ENCODE data around the gene HRH4. TPM values are rescaled to one million over a fixed set of nuclear protein-coding genes. Genes with fewer than 3 reads are reported as not detected.
A peak's percentile ranks its signal among the peaks of the same experiment; 100 is the strongest.

The HRH4 gene
- total and polyA plus RNA-seq, 10 of the 15 experiments (the other 5 are each of a cell fraction or from before 2014, with no cell fraction given) = not detected

GRCh38 chr18:24446453-24446852 is 14.0 kb upstream of the HRH4 start (continued):
- peak; percentile 46; the same call in 1 of the 2 replicates for TF ChIP-seq MTA2 (IDR thresholded peaks at IDR 0.05; ENCODE audit: low read depth)
- TF ChIP-seq FOXK2 (IDR thresholded peaks at IDR 0.05) = no peak
- no peak for TF ChIP-seq KAT2A (conservative IDR thresholded peaks at IDR 0.05; ENCODE audit: control insufficient read depth, low read depth, low read length)
- no peak for TF ChIP-seq NRF1 (conservative IDR thresholded peaks at IDR 0.05; ENCODE audit: low read depth, low read length)
- TF ChIP-seq NFIC (IDR thresholded peaks at IDR 0.05; ENCODE audit: low read depth, low read length) = peak; percentile 66
- TF ChIP-seq NFYA (IDR thresholded peaks at IDR 0.05; ENCODE audit: borderline replicate concordance, low read depth, low read length) = no peak

DNA sequence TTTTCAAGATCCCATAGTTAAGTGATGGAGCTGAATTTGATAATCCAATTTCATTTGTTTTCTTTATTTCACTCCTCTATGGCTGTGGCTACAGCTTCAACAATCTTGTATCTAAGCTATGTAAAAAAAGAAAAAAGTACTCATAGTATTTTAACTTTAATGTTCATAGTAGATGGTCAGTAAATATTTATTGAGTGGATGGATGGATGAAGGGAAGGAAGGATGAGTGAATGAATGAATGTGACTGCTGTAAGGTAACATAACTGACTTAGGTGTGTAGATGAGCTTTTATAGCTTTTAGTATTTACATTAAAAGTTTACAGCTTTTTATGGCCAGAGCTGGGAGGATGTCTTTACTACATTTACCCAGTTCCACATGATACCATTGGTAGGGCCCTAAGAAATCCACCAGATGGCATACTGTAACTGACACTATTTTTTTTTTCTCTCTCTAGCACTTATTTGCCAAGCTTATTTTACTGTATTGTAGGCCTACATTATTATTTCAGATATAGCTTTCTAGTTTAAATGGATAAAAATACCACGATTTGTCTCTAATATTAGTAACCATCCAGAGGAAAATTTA is 13.4 kb upstream of the HRH4 start:
- H2AFZ ChIP-seq (ENCODE audit: control insufficient read depth, low read depth, low read length) = no peak overlapping the region
- H3K9me3 ChIP-seq (replicated peaks; ENCODE audit: control insufficient read depth, insufficient read depth, low read length) = no peaks in the 10 kb centered on the region
- FAIRE-seq (no peak), DNase-seq (ENCODE audit: low read depth, low spot score) (no peak), ATAC-seq (peak; percentile 59)
- no peaks in the 10 kb centered on the region for H4K20me1 ChIP-seq (ENCODE audit: control insufficient read depth, insufficient read depth)
- TF ChIP-seq, protein P1, sequence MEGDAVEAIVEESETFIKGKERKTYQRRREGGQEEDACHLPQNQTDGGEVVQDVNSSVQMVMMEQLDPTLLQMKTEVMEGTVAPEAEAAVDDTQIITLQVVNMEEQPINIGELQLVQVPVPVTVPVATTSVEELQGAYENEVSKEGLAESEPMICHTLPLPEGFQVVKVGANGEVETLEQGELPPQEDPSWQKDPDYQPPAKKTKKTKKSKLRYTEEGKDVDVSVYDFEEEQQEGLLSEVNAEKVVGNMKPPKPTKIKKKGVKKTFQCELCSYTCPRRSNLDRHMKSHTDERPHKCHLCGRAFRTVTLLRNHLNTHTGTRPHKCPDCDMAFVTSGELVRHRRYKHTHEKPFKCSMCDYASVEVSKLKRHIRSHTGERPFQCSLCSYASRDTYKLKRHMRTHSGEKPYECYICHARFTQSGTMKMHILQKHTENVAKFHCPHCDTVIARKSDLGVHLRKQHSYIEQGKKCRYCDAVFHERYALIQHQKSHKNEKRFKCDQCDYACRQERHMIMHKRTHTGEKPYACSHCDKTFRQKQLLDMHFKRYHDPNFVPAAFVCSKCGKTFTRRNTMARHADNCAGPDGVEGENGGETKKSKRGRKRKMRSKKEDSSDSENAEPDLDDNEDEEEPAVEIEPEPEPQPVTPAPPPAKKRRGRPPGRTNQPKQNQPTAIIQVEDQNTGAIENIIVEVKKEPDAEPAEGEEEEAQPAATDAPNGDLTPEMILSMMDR (IDR thresholded peaks at IDR 0.05 in 2 of 3, conservative IDR thresholded peaks at IDR 0.05 in 1 of 3; ENCODE audit: control insufficient read depth in 2 of 3, extremely low read depth in 1 of 3, insufficient read depth in 1 of 3, low read depth in 3 of 3, low read length in 3 of 3) = 0 out of 6 replicates have a peak, but pooled peaks of 2 of the 3 experiments have one; percentile 0 to 17
- TF ChIP-seq GATAD2B (conservative IDR thresholded peaks at IDR 0.05; ENCODE audit: low read depth) (no peak), STAT1 (conservative IDR thresholded peaks at IDR 0.05) (no peak)
- TF ChIP-seq, protein P2, sequence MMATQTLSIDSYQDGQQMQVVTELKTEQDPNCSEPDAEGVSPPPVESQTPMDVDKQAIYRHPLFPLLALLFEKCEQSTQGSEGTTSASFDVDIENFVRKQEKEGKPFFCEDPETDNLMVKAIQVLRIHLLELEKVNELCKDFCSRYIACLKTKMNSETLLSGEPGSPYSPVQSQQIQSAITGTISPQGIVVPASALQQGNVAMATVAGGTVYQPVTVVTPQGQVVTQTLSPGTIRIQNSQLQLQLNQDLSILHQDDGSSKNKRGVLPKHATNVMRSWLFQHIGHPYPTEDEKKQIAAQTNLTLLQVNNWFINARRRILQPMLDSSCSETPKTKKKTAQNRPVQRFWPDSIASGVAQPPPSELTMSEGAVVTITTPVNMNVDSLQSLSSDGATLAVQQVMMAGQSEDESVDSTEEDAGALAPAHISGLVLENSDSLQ (IDR thresholded peaks at IDR 0.05) = no peak
- H3K9ac ChIP-seq (ENCODE audit: control insufficient read depth, insufficient read depth, low read length) = no peak overlapping the region
- 0 out of 2 replicates have a peak overlapping the region, but pooled peaks have one; percentile 23 for H3K4me2 ChIP-seq (ENCODE audit: control insufficient read depth, insufficient read depth)
- ChIA-PET CTCF (interaction anchor here (0.6 to 1.7 kb wide), 5 partner anchors 40 to 101 kb away, joined by 3 to 12 read pairs (median 4); no protein-coding TSS in a partner anchor), POLR2A (no interaction called here), SMC1A (ENCODE audit: uncharacterized antibody, unreplicated experiment) (interaction anchor here (0.6 to 1.4 kb wide), 6 partner anchors 13 to 147 kb away, joined by 3 to 5 read pairs (median 3); partner anchors contain the start of gene HRH4), RAD21 (ENCODE audit: unreplicated experiment) (interaction anchor here (0.6 to 1.2 kb wide), 3 partner anchors 42 to 1937 kb away, joined by 3 to 4 read pairs (median 3); no protein-coding TSS in a partner anchor)
- H3K4me3 ChIP-seq = no peak overlapping the region
- no peaks in the 10 kb centered on the region for H3K27me3 ChIP-seq (replicated peaks in 1 of 2; ENCODE audit: control insufficient read depth in 2 of 2, insufficient read depth in 2 of 2, low read length in 1 of 2)
- 10% methylated on average over 1 of the region's 1 CpG for WGBS (ENCODE audit: insufficient coverage, insufficient replicate concordance, low lambda C conversion rate, missing lambda C conversion rate)
- in situ Hi-C loops (cut with MboI) = no loop called here
- H3K4me1 ChIP-seq (ENCODE audit: control insufficient read depth, insufficient read depth, low read length) = peaks cover 14% of the 10 kb centered on the region
- H3K27ac ChIP-seq (ENCODE audit: control insufficient read depth, insufficient read depth) = no peak overlapping the region
- intact Hi-C loops (cut with micrococcal nuclease; ENCODE audit: unreplicated experiment) = no loop called here
- no TSS peak for BruUV-seq (replicated peaks)
- no peaks in the 10 kb centered on the region for H3K36me3 ChIP-seq (ENCODE audit: control insufficient read depth in 2 of 2, insufficient read depth in 2 of 2, low read length in 1 of 2)
- H3K79me2 ChIP-seq (ENCODE audit: control insufficient read depth, insufficient read depth, low read length) = no peaks in the 10 kb centered on the region

Data from GM12878 (cell line).